GM12878 (cell line): ENCODE results near the gene CCDC9B. TPM values are rescaled to one million over a fixed set of nuclear protein-coding genes. Genes with fewer than 3 reads are reported as not detected.

Experiments
- ATAC-seq: fragments of 200-7000 bp; cut with Tn5 transposase; 3 replicates; pipeline ENCODE4 v1.9.1; 2020; ENCODE audit warnings: mild to moderate bottlenecking, moderate library complexity
- BruUV-seq: library from RNA; stranded (reverse); fragments of 400-500 nt; replicated peaks from 2 replicates; lab custom pipeline; 2021; lab: Mats Ljungman, UMichigan
- CTCF ChIA-PET: fragments of 300-600 bp; sonication (Branson Sonifier 250); formaldehyde crosslinking; extraction: SDS; loops from one replicate; lab custom pipeline; 2021; ENCODE audit warnings: inconsistent platforms; lab: Yijun Ruan, JAX
- POLR2A ChIA-PET: fragments of 350-600 bp; formaldehyde crosslinking; extraction: SDS; loops from one replicate; lab custom pipeline; 2021; ENCODE audit warnings: inconsistent platforms; lab: Charles Lee
- RAD21 ChIA-PET: fragments of 300-600 bp; sonication (Branson Sonifier 250); formaldehyde crosslinking; loops from one replicate; lab custom pipeline; 2023; ENCODE audit warnings: antibody characterized with exemption; ENCODE audit not compliant: unreplicated experiment; lab: Charles Lee
- SMC1A ChIA-PET: fragments of 300-600 bp; sonication (Branson Sonifier 250); formaldehyde crosslinking; loops from one replicate; lab custom pipeline; 2023; ENCODE audit not compliant: unreplicated experiment, uncharacterized antibody; lab: Charles Lee
- DNase-seq: peaks from one replicate; pipeline ENCODE4 v3.0.0-alpha.2; 2011; ENCODE audit warnings: low read depth, low spot score
- FAIRE-seq: peaks from 3 replicates; lab custom pipeline; 2011; peaks lifted over from hg19 to GRCh38; lab: Jason Lieb, UNC
- H2AFZ ChIP-seq: 2 replicates; pipeline ENCODE4 v1.6.0; 2011; ENCODE audit warnings: low read depth, low read length, control low read depth; ENCODE audit not compliant: control insufficient read depth
- H3K27ac ChIP-seq: 2 replicates; pipeline ENCODE4 v1.5.1; 2011; ENCODE audit warnings: control low read depth; ENCODE audit not compliant: control insufficient read depth, insufficient read depth
- H3K27me3 ChIP-seq, 2 experiments: replicated peaks in 1 of 2; 2 replicates each; pipeline versions ENCODE4 v1.6.0 to v1.6.1; 2011; ENCODE audit warnings: low read length in 1 of 2; ENCODE audit not compliant: control insufficient read depth in 2 of 2, insufficient read depth in 2 of 2
- H3K36me3 ChIP-seq, 2 experiments: 2 replicates each; pipeline ENCODE4 v1.5.1; 2011; ENCODE audit warnings: low read length in 1 of 2; ENCODE audit not compliant: control insufficient read depth in 2 of 2, insufficient read depth in 2 of 2
- H3K4me1 ChIP-seq: 2 replicates; pipeline ENCODE4 v1.6.1; 2011; ENCODE audit warnings: mild to moderate bottlenecking, low read length, moderate library complexity, mixed read lengths; ENCODE audit not compliant: control insufficient read depth, insufficient read depth
- H3K4me2 ChIP-seq: 2 replicates; pipeline ENCODE4 v1.6.0; 2011; ENCODE audit warnings: control low read depth; ENCODE audit not compliant: control insufficient read depth, insufficient read depth
- H3K4me3 ChIP-seq: fragments of 200-600 bp; sonication (generic); 2 replicates; pipeline ENCODE4 v1.5.1; 2016
- H3K79me2 ChIP-seq: 2 replicates; pipeline ENCODE4 v1.6.0; 2011; ENCODE audit warnings: low read length; ENCODE audit not compliant: control insufficient read depth, insufficient read depth
- H3K9ac ChIP-seq: 2 replicates; pipeline ENCODE4 v1.8.0; 2011; ENCODE audit warnings: low read length, control low read depth, mixed read lengths; ENCODE audit not compliant: control insufficient read depth, insufficient read depth
- H3K9me3 ChIP-seq: replicated peaks from 3 replicates; pipeline ENCODE4 v1.5.1; 2011; ENCODE audit warnings: mild to moderate bottlenecking, low read length; ENCODE audit not compliant: control insufficient read depth, insufficient read depth
- H4K20me1 ChIP-seq: 2 replicates; pipeline ENCODE4 v1.6.0; 2011; ENCODE audit not compliant: control insufficient read depth, insufficient read depth
- EZH2 ChIP-seq: IDR thresholded peaks from 2 replicates; pipeline ENCODE4 v1.6.1; 2012; ENCODE audit warnings: low read depth, mild to moderate bottlenecking, control low read depth, inconsistent platforms, low read length, borderline replicate concordance; ENCODE audit not compliant: control insufficient read depth
- FOXM1 ChIP-seq: IDR thresholded peaks from 2 replicates; pipeline ENCODE4 v1.6.1; 2012; ENCODE audit warnings: low read depth, mild to moderate bottlenecking, inconsistent platforms, low read length, moderate library complexity
- JUND ChIP-seq: IDR thresholded peaks from 2 replicates; pipeline ENCODE4 v1.6.1; 2012; ENCODE audit warnings: low read depth, mild to moderate bottlenecking, low read length, improper control_type of control experiment, moderate library complexity
- NFYA ChIP-seq: IDR thresholded peaks from 2 replicates; pipeline ENCODE4 v1.6.1; 2011; ENCODE audit warnings: low read depth, mild to moderate bottlenecking, low read length, improper control_type of control experiment, borderline replicate concordance
- PAX8 ChIP-seq: fragments of 450-650 bp; IDR thresholded peaks from 2 replicates; pipeline ENCODE4 v1.6.1; 2017; ENCODE audit warnings: mild to moderate bottlenecking, moderate library complexity
- PML ChIP-seq: IDR thresholded peaks from 2 replicates; pipeline ENCODE4 v1.6.1; 2012; ENCODE audit warnings: low read length, inconsistent platforms
- SIX5 ChIP-seq: IDR thresholded peaks from 2 replicates; pipeline ENCODE4 v1.6.1; 2011; ENCODE audit warnings: mild to moderate bottlenecking, low read depth, low read length, moderate library complexity; ENCODE audit not compliant: severe bottlenecking
- SMC3 ChIP-seq: IDR thresholded peaks from 2 replicates; pipeline ENCODE4 v1.6.1; 2011; ENCODE audit warnings: low read length, improper control_type of control experiment, borderline replicate concordance
- TAF1 ChIP-seq: IDR thresholded peaks from 2 replicates; pipeline ENCODE4 v1.6.1; 2011; ENCODE audit warnings: mild to moderate bottlenecking, low read depth, low read length, borderline replicate concordance
- TCF12 ChIP-seq: IDR thresholded peaks from 2 replicates; pipeline ENCODE4 v1.6.1; 2011; ENCODE audit warnings: low read depth, mild to moderate bottlenecking, low read length
- TCF7 ChIP-seq: IDR thresholded peaks from 2 replicates; pipeline ENCODE4 v1.6.1; 2014; ENCODE audit warnings: antibody characterized with exemption, borderline replicate concordance
- ZNF217 ChIP-seq: fragments of 450-650 bp; IDR thresholded peaks from 2 replicates; pipeline ENCODE4 v1.6.1; 2017; ENCODE audit warnings: antibody characterized with exemption, mild to moderate bottlenecking
- WGBS: methylation state at CpG from one replicate; pipeline ENCODE4 v1.1.6; 2016; ENCODE audit warnings: low lambda C conversion rate; ENCODE audit not compliant: insufficient replicate concordance, insufficient coverage; ENCODE audit errors: missing lambda C conversion rate; 5-methylcytosine and 5-hydroxymethylcytosine counted together
- in situ Hi-C: fragments of 300-500 bp; cut with MboI; formaldehyde crosslinking; loops from 9 replicates; pipeline ENCODE4 v1.14.3; 2018; ENCODE audit warnings: mixed read lengths
- intact Hi-C: fragments of 100-400 bp; cut with micrococcal nuclease; formaldehyde crosslinking; loops from one replicate; pipeline ENCODE4 v1.14.2; 2022; ENCODE audit not compliant: unreplicated experiment
- polyA plus RNA-seq, 11 experiments: library from polyadenylated mRNA; depleted of rRNA in 4 of 11; unstranded in 6 of 11; stranded (reverse) in 5 of 11; fragments of >200 nt; fragmentation: Nextera tagmentation in 4 of 11; fragmentation: Illumina TruSeq in 1 of 11; extraction: Ambion mirVana in 4 of 11; extraction: Trizol in 1 of 11; gene quantifications; 1 replicate in 1 of 11; 2 replicates in 10 of 11; pipeline versions ENCODE4 v1.2.1 to v1.2.3, GENCODE V29; 2011 to 2016; ENCODE audit warnings: inconsistent platforms in 2 of 11, missing spikeins in 2 of 11, low read depth in 1 of 11
- total RNA-seq, 4 experiments: library from RNA; depleted of rRNA in 3 of 4; stranded (reverse); fragments of >200 nt in 3 of 4; fragmentation: Illumina TruSeq in 1 of 4; extraction: Trizol in 1 of 4; gene quantifications; 2 replicates each; pipeline versions ENCODE4 v1.2.1 to v1.2.3, GENCODE V29; 2013 to 2021
- TF ChIP-seq, protein P1 (sequence below): IDR thresholded peaks from 2 replicates; pipeline ENCODE4 v1.6.1; 2012; ENCODE audit warnings: low read depth, low read length, improper control_type of control experiment
- TF ChIP-seq, protein P2 (sequence below): fragments of 450-650 bp; formaldehyde crosslinking; IDR thresholded peaks from 2 replicates; pipeline ENCODE4 v1.4.0; 2020; ENCODE audit warnings: mild to moderate bottlenecking, moderate library complexity
- TF ChIP-seq, protein P3 (sequence below): fragments of 150-350 bp; IDR thresholded peaks from 2 replicates; pipeline ENCODE4 v1.6.1; 2014; ENCODE audit warnings: mild to moderate bottlenecking, low read depth, low read length

CCDC9B gene
- total and polyA plus RNA-seq, 10 of the 15 experiments (the other 5 are each of a cell fraction or from before 2014, with no cell fraction given) = 0.01 to 0.08 (median 0.03) TPM; not detected in 6

DNA sequence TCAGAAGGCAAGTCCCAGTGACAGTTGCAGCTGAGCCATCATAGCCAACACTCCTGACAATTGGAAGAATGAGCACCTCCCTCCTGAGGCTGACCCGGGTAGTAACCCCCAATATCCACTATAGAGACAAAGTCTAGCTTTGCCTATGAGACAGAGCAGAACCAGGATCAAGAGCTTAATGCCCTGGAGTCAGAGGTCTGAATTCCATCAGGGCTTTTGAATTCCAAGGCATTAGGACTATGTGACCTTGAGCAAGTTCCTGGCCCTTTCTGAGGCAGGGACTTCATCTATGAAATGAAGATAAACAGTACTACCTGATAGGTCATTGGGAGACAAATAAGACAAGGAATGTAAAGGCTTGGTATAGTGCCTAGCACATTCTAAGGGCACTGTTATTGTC is 20.3 kb downstream of the CCDC9B start:
- Histone ChIP-seq H4K20me1 (no peaks in the 10 kb centered on the region), H3K4me3 (no peak overlapping the region), H3K79me2 (no peaks in the 10 kb centered on the region), H2AFZ (no peak overlapping the region), H3K4me2 (no peak overlapping the region), H3K9me3 (no peaks in the 10 kb centered on the region), H3K36me3 (no peaks in the 10 kb centered on the region), H3K4me1 (peaks cover 11% of the 10 kb centered on the region), H3K27ac (no peak overlapping the region), H3K9ac (no peak overlapping the region), H3K27me3 (no peaks in the 10 kb centered on the region)
- ChIA-PET POLR2A (interaction anchor here (1.3 kb wide), 1 partner anchor 17 kb away, joined by 4 read pairs; no protein-coding TSS in a partner anchor), RAD21 (interaction anchor here (1.0 to 1.5 kb wide), 7 partner anchors 12 to 41 kb away, joined by 3 to 4 read pairs (median 3); no protein-coding TSS in a partner anchor), SMC1A (interaction anchor here (0.8 to 7.6 kb wide), 8 partner anchors 10 to 101 kb away, joined by 3 to 42 read pairs (median 6); partner anchors contain the start of gene PLCB2), CTCF (interaction anchor here (0.6 to 17.6 kb wide), 13 partner anchors 8 to 939 kb away, joined by 3 to 336 read pairs (median 5); partner anchors contain the start of genes CCDC9B and PLCB2)
- DNase-seq = no peak
- intact Hi-C loops = no loop called here
- no peak for TF ChIP-seq PML
- TF ChIP-seq, protein P1, sequence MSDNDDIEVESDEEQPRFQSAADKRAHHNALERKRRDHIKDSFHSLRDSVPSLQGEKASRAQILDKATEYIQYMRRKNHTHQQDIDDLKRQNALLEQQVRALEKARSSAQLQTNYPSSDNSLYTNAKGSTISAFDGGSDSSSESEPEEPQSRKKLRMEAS = no peak
- TF ChIP-seq EZH2 = no peak
- no peak for TF ChIP-seq ZNF217
- TF ChIP-seq FOXM1 = no peak
- TF ChIP-seq NFYA = no peak
- TF ChIP-seq, protein P2, sequence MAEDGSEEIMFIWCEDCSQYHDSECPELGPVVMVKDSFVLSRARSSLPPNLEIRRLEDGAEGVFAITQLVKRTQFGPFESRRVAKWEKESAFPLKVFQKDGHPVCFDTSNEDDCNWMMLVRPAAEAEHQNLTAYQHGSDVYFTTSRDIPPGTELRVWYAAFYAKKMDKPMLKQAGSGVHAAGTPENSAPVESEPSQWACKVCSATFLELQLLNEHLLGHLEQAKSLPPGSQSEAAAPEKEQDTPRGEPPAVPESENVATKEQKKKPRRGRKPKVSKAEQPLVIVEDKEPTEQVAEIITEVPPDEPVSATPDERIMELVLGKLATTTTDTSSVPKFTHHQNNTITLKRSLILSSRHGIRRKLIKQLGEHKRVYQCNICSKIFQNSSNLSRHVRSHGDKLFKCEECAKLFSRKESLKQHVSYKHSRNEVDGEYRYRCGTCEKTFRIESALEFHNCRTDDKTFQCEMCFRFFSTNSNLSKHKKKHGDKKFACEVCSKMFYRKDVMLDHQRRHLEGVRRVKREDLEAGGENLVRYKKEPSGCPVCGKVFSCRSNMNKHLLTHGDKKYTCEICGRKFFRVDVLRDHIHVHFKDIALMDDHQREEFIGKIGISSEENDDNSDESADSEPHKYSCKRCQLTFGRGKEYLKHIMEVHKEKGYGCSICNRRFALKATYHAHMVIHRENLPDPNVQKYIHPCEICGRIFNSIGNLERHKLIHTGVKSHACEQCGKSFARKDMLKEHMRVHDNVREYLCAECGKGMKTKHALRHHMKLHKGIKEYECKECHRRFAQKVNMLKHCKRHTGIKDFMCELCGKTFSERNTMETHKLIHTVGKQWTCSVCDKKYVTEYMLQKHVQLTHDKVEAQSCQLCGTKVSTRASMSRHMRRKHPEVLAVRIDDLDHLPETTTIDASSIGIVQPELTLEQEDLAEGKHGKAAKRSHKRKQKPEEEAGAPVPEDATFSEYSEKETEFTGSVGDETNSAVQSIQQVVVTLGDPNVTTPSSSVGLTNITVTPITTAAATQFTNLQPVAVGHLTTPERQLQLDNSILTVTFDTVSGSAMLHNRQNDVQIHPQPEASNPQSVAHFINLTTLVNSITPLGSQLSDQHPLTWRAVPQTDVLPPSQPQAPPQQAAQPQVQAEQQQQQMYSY (CRISPR knock-in tag) = no peak
- TF ChIP-seq PAX8 = no peak
- TF ChIP-seq TCF12 = no peak
- no peak for TF ChIP-seq SIX5
- TF ChIP-seq, protein P3, sequence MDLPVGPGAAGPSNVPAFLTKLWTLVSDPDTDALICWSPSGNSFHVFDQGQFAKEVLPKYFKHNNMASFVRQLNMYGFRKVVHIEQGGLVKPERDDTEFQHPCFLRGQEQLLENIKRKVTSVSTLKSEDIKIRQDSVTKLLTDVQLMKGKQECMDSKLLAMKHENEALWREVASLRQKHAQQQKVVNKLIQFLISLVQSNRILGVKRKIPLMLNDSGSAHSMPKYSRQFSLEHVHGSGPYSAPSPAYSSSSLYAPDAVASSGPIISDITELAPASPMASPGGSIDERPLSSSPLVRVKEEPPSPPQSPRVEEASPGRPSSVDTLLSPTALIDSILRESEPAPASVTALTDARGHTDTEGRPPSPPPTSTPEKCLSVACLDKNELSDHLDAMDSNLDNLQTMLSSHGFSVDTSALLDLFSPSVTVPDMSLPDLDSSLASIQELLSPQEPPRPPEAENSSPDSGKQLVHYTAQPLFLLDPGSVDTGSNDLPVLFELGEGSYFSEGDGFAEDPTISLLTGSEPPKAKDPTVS = no peak
- TF ChIP-seq JUND = no peak
- no peak for TF ChIP-seq TAF1
- TF ChIP-seq SMC3 = no peak
- TF ChIP-seq TCF7 = no peak
- ATAC-seq = no peak
- no TSS peak for BruUV-seq
- WGBS = 41% methylated on average over 1 of the region's 1 CpG
- in situ Hi-C loops = no loop called here
- FAIRE-seq = no peak
